GM23338 (cell line): ENCODE measurements around the gene TPD52L2. TPM values are rescaled to one million over a fixed set of nuclear protein-coding genes. Genes with fewer than 3 reads are reported as not detected.

Experiments used
- ATAC-seq: fragments of 200-7000 bp; cut with Tn5 transposase; 3 replicates; pipeline ENCODE4 v1.9.1; 2020
- DNase-seq: peaks from one replicate; pipeline ENCODE4 v3.0.0-alpha.2; 2015; ENCODE audit warnings: low spot score
- H2AFZ ChIP-seq: fragments of 200-600 bp; sonication (generic); 2 replicates; pipeline ENCODE4 v1.8.0; 2016; ENCODE audit warnings: antibody characterized with exemption, mild to moderate bottlenecking, moderate library complexity
- H3F3A ChIP-seq: fragments of 200-600 bp; sonication (generic); replicated peaks from 2 replicates; pipeline ENCODE4 v1.8.0; 2017; ENCODE audit warnings: antibody characterized with exemption, mixed run types, low read depth
- H3K27ac ChIP-seq: fragments of 200-600 bp; sonication (generic); 2 replicates; pipeline ENCODE4 v1.6.1; 2016; ENCODE audit warnings: low read depth
- H3K27me3 ChIP-seq: fragments of 200-600 bp; sonication (generic); 2 replicates; pipeline ENCODE4 v1.8.0; 2016; ENCODE audit warnings: mild to moderate bottlenecking, mixed run types, moderate library complexity; ENCODE audit not compliant: insufficient read depth
- H3K36me3 ChIP-seq: fragments of 200-600 bp; sonication (generic); 2 replicates; pipeline ENCODE4 v1.8.0; 2016; ENCODE audit warnings: mild to moderate bottlenecking; ENCODE audit not compliant: insufficient read depth
- H3K4me1 ChIP-seq: fragments of 200-600 bp; sonication (generic); 2 replicates; pipeline ENCODE4 v1.8.0; 2016; ENCODE audit warnings: mild to moderate bottlenecking, moderate library complexity; ENCODE audit not compliant: insufficient read depth
- H3K4me2 ChIP-seq: fragments of 200-600 bp; sonication (generic); 2 replicates; pipeline ENCODE4 v1.7.1; 2017; ENCODE audit warnings: mixed run types
- H3K4me3 ChIP-seq: fragments of 200-600 bp; sonication (generic); 2 replicates; pipeline ENCODE4 v1.6.1; 2016; ENCODE audit warnings: mixed run types
- H3K79me2 ChIP-seq: fragments of 200-600 bp; sonication (generic); replicated peaks from 2 replicates; pipeline ENCODE4 v1.8.0; 2017; ENCODE audit warnings: mild to moderate bottlenecking; ENCODE audit not compliant: insufficient read depth
- H3K9me2 ChIP-seq: fragments of 200-600 bp; sonication (generic); 2 replicates; pipeline ENCODE4 v1.8.0; 2017; ENCODE audit not compliant: insufficient read depth
- H4K20me1 ChIP-seq: fragments of 200-600 bp; sonication (generic); replicated peaks from 2 replicates; pipeline ENCODE4 v1.8.0; 2017; ENCODE audit warnings: mild to moderate bottlenecking; ENCODE audit not compliant: insufficient read depth
- H3K27ac Mint-ChIP-seq: 2 replicates; pipeline ENCODE4 v1.8.0; 2020; ENCODE audit warnings: inconsistent platforms, mild to moderate bottlenecking, moderate library complexity, mixed read lengths
- H3K27me3 Mint-ChIP-seq: 3 replicates; pipeline ENCODE4 v1.8.0; 2022; ENCODE audit warnings: low read depth, mild to moderate bottlenecking, moderate library complexity, mixed read lengths, inconsistent platforms; ENCODE audit not compliant: insufficient read depth, poor library complexity
- H3K36me3 Mint-ChIP-seq: 3 replicates; pipeline ENCODE4 v1.8.0; 2021; ENCODE audit warnings: low read depth, mild to moderate bottlenecking, inconsistent platforms, moderate library complexity, mixed read lengths
- H3K4me1 Mint-ChIP-seq: 3 replicates; pipeline ENCODE4 v1.8.0; 2020; ENCODE audit warnings: mild to moderate bottlenecking, inconsistent platforms, mixed read lengths
- H3K4me3 Mint-ChIP-seq: 3 replicates; pipeline ENCODE4 v1.8.0; 2021; ENCODE audit warnings: moderate library complexity, mild to moderate bottlenecking, inconsistent platforms, mixed read lengths
- H3K9me3 Mint-ChIP-seq: 3 replicates; pipeline ENCODE4 v1.8.0; 2020; ENCODE audit warnings: moderate library complexity, mild to moderate bottlenecking, inconsistent platforms, mixed read lengths
- CREB1 ChIP-seq: fragments of 250-450 bp; sonication (Bioruptor Pico); IDR thresholded peaks from 2 replicates; pipeline ENCODE4 v1.5.0; 2020; ENCODE audit warnings: low read depth, mild to moderate bottlenecking, moderate library complexity
- CTCF ChIP-seq, 2 experiments: fragments of 200-600 bp in 1 of 2; sonication (generic) in 1 of 2; conservative IDR thresholded peaks; 2 replicates each; pipeline versions ENCODE4 v1.5.1 to v1.6.1; 2016 to 2017; ENCODE audit warnings: antibody characterized with exemption in 2 of 2, low read depth in 2 of 2, mild to moderate bottlenecking in 2 of 2, moderate library complexity in 1 of 2
- ETS1 ChIP-seq: IDR thresholded peaks from 2 replicates; pipeline ENCODE4 v1.6.1; 2016; ENCODE audit warnings: antibody characterized with exemption
- EZH2 ChIP-seq: fragments of 200-600 bp; sonication (generic); IDR thresholded peaks from one replicate; pipeline ENCODE4 v1.8.0; 2017; ENCODE audit warnings: antibody characterized with exemption, mild to moderate bottlenecking, low read depth; ENCODE audit not compliant: unreplicated experiment
- EZH2phosphoT487 ChIP-seq: fragments of 200-600 bp; sonication (generic); IDR thresholded peaks from one replicate; pipeline ENCODE4 v1.8.1; 2018; ENCODE audit warnings: antibody characterized with exemption; ENCODE audit not compliant: unreplicated experiment
- JUNB ChIP-seq: IDR thresholded peaks from one replicate; pipeline ENCODE4 v1.6.1; 2016; ENCODE audit warnings: antibody characterized with exemption; ENCODE audit not compliant: unreplicated experiment
- NANOG ChIP-seq: IDR thresholded peaks from 2 replicates; pipeline ENCODE4 v1.6.1; 2016; ENCODE audit warnings: antibody characterized with exemption, borderline replicate concordance
- POLR2AphosphoS5 ChIP-seq: IDR thresholded peaks from 2 replicates; pipeline ENCODE4 v1.6.1; 2016; ENCODE audit warnings: antibody characterized with exemption, low read depth
- STAT1 ChIP-seq: IDR thresholded peaks from one replicate; pipeline ENCODE4 v1.6.1; 2016; ENCODE audit warnings: antibody characterized with exemption; ENCODE audit not compliant: unreplicated experiment
- ZNF114 ChIP-seq: fragments of 250-450 bp; sonication (Bioruptor Pico); IDR thresholded peaks from 2 replicates; pipeline ENCODE4 v1.5.0; 2020; ENCODE audit warnings: mild to moderate bottlenecking, moderate library complexity
- ZNF331 ChIP-seq: fragments of 250-450 bp; sonication (Bioruptor Pico); IDR thresholded peaks from 2 replicates; pipeline ENCODE4 v1.5.0; 2020; ENCODE audit warnings: low read depth, mild to moderate bottlenecking, moderate library complexity
- ZNF462 ChIP-seq: fragments of 250-450 bp; sonication (Bioruptor Pico); IDR thresholded peaks from 2 replicates; pipeline ENCODE4 v1.5.0; 2020; ENCODE audit warnings: mild to moderate bottlenecking, moderate library complexity
- polyA plus RNA-seq: library from polyadenylated mRNA; unstranded; fragments of >200 nt; fragmentation: Nextera tagmentation; extraction: Ambion mirVana; gene quantifications from 2 replicates; pipeline ENCODE4 v1.2.1, GENCODE V29; 2016
- total RNA-seq: library from RNA; depleted of rRNA; stranded (reverse); fragments of >200 nt; shearing (Covaris generic); gene quantifications from 2 replicates; pipeline ENCODE4 v1.2.3, GENCODE V29; 2014
- TF ChIP-seq, protein P1 (sequence below): IDR thresholded peaks from one replicate; pipeline ENCODE4 v1.6.1; 2018; ENCODE audit warnings: antibody characterized with exemption; ENCODE audit not compliant: unreplicated experiment

Gene TPD52L2
- total and polyA plus RNA-seq, 2 experiments from 2014 or later: 40.2 to 103 TPM

DNA sequence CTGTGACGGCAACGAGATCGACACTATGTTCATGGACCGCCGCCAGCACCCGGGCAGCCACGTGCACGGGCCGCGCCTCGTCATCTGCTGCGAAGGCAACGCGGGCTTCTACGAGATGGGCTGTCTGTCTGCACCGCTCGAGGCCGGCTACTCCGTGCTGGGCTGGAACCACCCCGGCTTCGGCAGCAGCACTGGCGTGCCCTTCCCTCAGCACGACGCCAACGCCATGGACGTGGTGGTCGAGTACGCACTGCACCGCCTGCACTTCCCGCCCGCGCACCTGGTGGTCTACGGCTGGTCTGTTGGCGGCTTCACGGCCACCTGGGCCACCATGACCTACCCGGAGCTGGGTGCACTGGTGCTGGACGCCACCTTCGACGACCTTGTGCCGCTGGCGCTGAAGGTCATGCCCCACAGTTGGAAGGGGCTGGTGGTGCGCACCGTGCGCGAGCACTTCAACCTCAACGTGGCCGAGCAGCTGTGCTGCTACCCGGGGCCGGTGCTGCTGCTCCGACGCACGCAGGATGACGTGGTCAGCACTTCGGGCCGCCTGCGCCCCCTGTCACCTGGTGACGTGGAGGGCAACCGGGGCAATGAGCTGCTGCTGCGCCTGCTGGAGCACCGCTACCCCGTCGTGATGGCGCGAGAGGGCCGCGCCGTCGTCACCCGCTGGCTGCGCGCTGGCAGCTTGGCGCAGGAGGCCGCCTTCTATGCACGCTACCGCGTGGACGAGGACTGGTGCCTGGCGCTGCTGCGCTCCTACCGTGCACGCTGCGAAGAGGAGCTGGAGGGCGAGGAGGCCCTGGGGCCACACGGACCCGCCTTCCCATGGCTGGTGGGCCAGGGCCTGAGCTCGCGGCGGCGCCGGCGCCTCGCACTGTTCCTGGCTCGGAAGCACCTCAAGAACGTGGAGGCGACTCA lies 2.8 kb upstream of the TPD52L2 start:
- ATAC-seq (no peak), DNase-seq (no peak)
- Histone ChIP-seq H3K4me1 (peaks cover 45% of the 10 kb centered on the region), H3K9me2 (no peaks in the 10 kb centered on the region), H3K79me2 (peaks cover 26% of the 10 kb centered on the region), H4K20me1 (peaks cover 8% of the 10 kb centered on the region; the same call in 1 of the 2 replicates), H3K4me3 (no peak overlapping the region), H3K36me3 (no peaks in the 10 kb centered on the region), H3F3A (peaks cover 33% of the 10 kb centered on the region), H3K4me2 (no peak overlapping the region), H3K27me3 (no peaks in the 10 kb centered on the region), H3K27ac (no peak overlapping the region), H2AFZ (no peak overlapping the region)
- H3K36me3 Mint-ChIP-seq: peaks cover 7% of the 10 kb centered on the region
- no peak overlapping the region for H3K4me3 Mint-ChIP-seq
- H3K27ac Mint-ChIP-seq: no peak overlapping the region
- H3K4me1 Mint-ChIP-seq: peaks cover 51% of the 10 kb centered on the region
- peaks cover 26% of the 10 kb centered on the region for H3K27me3 Mint-ChIP-seq
- TF ChIP-seq ZNF462 (CRISPR knock-in tag) (no peak), EZH2phosphoT487 (no peak), CTCF (conservative IDR thresholded peaks at IDR 0.05; ENCODE audit: low read depth in 2 of 2) (no peak), ZNF114 (CRISPR knock-in tag) (no peak), STAT1 (no peak), POLR2AphosphoS5 (no peak), EZH2 (no peak), CREB1 (CRISPR knock-in tag) (no peak), ZNF331 (CRISPR knock-in tag) (no peak), ETS1 (no peak), JUNB (no peak), NANOG (no peak)
- TF ChIP-seq, protein P1, sequence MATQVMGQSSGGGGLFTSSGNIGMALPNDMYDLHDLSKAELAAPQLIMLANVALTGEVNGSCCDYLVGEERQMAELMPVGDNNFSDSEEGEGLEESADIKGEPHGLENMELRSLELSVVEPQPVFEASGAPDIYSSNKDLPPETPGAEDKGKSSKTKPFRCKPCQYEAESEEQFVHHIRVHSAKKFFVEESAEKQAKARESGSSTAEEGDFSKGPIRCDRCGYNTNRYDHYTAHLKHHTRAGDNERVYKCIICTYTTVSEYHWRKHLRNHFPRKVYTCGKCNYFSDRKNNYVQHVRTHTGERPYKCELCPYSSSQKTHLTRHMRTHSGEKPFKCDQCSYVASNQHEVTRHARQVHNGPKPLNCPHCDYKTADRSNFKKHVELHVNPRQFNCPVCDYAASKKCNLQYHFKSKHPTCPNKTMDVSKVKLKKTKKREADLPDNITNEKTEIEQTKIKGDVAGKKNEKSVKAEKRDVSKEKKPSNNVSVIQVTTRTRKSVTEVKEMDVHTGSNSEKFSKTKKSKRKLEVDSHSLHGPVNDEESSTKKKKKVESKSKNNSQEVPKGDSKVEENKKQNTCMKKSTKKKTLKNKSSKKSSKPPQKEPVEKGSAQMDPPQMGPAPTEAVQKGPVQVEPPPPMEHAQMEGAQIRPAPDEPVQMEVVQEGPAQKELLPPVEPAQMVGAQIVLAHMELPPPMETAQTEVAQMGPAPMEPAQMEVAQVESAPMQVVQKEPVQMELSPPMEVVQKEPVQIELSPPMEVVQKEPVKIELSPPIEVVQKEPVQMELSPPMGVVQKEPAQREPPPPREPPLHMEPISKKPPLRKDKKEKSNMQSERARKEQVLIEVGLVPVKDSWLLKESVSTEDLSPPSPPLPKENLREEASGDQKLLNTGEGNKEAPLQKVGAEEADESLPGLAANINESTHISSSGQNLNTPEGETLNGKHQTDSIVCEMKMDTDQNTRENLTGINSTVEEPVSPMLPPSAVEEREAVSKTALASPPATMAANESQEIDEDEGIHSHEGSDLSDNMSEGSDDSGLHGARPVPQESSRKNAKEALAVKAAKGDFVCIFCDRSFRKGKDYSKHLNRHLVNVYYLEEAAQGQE: no peak
- no peaks in the 10 kb centered on the region for H3K9me3 Mint-ChIP-seq
